NCI-H524 treated with DMSO at 0.1 percent for 48 hours (cell line): Measurements from ENCODE around the gene RSPO4.

ENCODE experiments used
- DNase-seq: peaks from one replicate; lab custom pipeline; 2025; lab: John Stamatoyannopoulos, UW

The RSPO4 gene

DNA sequence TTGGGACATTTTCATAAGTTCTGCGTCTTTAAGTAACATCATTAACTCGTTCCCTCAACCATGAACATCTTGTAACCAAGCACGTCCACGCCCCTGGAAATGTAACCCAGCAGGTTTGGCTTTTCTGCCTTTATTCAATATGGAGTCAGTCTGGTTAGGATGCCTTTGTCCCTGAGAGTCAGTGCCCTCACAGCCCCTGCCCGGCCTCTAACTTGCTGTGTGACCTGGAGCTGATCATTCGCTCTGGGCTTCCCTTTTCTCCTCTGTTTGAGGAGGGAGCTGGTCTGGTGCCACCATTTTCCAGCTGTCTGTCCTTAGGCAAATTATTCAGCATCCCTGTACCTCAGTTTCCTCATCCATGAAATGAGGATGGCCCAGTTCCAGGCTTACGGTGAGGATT, 59.5 kb downstream of the RSPO4 start:
- no peak for DNase-seq

GRCh38 chr20:940926-941325, 61.2 kb downstream of the RSPO4 start:
- DNase-seq, result no peak

DNA sequence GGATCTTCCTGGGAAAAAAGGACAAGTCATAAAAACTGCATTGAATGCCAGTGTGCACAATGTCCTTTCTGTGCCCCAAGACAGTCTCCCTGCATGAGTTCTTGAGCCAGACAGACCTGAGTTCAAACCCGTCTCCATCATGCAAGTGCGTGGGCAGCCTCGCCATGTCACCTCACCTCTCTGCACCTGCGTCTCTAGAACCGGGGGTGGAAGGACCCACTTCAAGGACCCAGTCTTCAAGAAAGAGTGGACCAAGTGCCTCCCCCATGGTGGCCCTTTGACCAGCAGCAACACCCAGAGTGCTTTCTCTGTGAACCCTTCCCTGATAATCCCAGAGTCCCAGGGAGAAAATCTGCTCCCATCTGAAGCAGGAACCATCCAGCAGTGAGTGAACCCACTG, 62.5 kb downstream of the RSPO4 start:
- no peak for DNase-seq

GRCh38 chr20:934186-934840, 67.8 kb downstream of the RSPO4 start:
- no peak for DNase-seq

- DNase-seq, result no peak
Observed at GRCh38 chr20:933029-933428, 69.1 kb downstream of the RSPO4 start.

GRCh38 chr20:931401-931800, 70.7 kb downstream of the RSPO4 start:
- DNase-seq, result no peak

DNA sequence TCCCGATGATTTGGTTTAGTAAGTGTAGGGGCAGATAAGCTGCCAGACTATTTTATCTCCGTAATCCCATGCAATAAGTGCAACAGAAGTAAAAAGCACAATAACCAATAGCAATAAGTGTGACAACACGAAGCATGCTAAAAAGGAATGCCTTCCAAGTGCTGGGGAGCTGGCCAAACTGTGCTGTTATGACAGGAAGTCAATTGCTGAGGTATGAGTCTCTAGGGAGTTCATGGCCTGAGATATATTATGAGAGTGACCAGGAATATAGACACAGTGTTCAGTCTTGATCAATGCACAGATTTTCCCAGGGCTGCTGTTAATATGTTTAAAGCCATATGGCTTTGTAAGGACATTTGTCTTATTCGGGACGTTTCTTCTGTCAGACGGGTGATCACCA, 75.4 kb downstream of the RSPO4 start:
- DNase-seq, result no peak

DNA sequence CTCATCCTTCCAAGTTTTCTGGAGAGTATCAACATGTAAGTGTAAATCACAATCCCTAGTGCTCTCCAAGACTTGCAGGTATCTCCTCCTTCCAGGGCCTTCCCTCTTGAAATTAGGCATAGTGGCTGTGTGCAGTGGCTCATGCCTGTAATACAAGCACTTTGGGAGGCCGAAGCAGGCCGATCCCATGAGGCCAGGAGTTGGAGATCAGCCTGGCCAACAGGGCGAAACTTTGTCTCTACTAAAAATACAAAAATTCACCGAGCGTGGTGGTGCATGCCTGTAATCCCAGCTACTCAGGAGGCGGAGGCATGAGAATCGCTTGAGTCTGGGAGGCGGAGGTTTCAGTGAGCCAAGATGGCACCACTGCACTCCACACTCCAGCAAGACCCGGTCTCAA, 76.6 kb downstream of the RSPO4 start:
- no peak for DNase-seq

- no peak for DNase-seq
Observed at GRCh38 chr20:924639-925038, 77.5 kb downstream of the RSPO4 start.

DNA sequence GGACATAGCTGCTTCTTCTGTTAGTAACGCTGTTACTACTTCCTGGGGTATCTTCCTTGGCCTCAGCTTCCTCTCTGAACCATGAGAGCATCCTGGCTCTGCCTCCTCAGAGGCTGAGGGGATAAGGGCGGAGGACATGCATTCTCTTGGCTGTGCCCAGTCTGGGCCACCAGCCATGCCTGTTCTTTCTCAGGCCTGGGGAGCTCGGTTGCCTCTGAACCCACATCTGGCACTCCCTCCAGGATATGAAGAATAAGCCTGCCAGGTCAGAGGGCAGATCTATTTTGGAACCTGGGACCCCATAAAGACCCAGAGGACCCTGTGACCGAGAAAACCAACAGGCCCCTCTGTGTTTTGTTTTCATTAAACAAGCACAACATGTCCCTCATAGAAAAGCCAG, 79.3 kb downstream of the RSPO4 start:
- DNase-seq, result no peak

DNA sequence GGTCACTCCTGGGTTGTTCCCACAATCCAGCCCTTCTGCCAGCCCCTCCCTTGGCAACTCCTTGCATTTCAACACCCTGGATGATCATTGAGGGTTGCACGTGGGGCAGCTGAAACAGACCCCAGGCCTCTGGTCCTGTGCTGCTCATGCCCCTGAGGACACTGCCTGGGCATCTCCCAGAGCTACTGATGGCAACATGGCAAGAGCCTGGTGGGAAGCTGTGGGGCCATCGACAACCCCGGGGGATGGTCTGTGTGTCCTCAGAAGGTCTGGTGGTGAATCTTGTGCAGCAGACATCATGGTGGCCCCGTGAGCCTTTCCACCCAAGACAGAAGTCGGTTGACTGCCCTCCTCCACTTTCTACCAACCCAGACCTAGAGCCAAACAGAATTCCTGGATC, 81.0 kb downstream of the RSPO4 start:
- DNase-seq, result no peak

GRCh38 chr20:920311-920710, 81.8 kb downstream of the RSPO4 start:
- no peak for DNase-seq

- DNase-seq, result no peak
Observed at GRCh38 chr20:919491-919916, 82.6 kb downstream of the RSPO4 start.

DNA sequence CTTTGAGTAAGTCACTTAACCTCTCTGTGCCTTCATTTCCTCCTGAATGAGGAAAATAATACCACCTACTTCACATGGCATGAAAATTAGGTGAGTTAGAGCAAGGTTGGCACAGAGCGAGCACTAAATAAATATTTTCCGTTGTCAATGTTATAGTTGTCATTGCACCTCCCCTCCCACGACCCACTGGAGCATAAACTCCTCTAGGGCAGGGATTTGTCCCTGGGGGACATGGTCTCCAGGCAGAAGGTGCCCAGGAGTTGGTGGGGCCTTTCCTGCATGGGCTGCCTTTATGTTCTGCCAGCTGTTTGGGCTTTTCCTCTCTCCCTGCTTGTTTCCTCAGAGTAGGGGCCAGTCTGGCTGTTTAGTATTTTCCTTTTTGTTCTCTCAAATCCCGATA, 84.7 kb downstream of the RSPO4 start:
- no peak for DNase-seq

DNA sequence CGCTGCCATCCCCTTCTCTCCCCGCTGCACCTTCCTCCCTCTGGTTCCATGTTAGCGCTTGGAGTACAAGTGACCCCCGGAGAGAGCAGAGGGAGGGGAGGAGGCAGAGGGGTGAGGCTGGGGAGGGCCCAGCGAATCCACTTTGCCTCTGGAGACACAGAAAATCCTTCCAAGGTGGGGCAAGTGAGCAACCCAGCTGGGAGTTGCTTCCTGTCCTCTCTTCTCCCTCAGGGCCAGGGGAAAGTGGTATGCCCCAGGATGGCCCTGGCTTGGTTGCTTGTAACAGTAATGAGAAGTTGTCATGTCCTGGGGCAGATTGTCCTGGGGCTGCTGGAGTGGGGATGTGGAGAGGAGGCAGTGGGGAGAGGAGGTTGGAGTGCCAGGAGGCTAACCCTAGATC, 85.3 kb downstream of the RSPO4 start:
- no peak for DNase-seq

GRCh38 chr20:916125-916799, 85.8 kb downstream of the RSPO4 start, which contains the start of gene ANGPT4:
Gene ANGPT4 (minus strand): TSS chr20:916334. CDS start chr20:916214, 120 bp downstream.
- no peak for DNase-seq

GRCh38 chr20:914727-915498, 87.2 kb downstream of the RSPO4 start:
- no peak for DNase-seq

DNA sequence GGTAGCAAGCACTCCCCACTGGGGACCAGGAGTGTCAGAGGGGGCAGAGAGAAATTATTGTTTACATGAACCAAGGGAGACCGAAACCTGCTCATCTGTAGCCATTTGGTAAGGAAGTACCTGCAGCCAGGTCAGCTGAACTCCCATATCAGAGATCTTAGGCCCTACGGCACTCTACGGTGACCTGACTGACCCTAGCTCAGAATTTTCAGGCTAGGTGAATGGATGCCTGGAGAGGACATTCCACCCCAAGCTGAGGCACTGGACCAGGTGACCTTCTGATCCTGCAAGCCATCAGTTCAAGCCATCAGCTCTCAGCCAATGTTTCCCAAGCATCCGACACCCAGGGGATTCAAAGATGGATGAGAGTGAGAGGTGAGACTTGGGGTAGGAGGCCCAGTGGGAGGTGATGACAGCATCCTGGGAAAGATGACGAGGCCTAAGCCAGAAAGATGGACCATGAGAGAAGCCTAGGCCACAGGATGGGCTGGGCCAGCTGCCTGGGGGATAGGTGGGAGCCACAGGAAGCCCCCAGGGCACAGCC, 88.7 kb downstream of the RSPO4 start:
- DNase-seq, result no peak

DNA sequence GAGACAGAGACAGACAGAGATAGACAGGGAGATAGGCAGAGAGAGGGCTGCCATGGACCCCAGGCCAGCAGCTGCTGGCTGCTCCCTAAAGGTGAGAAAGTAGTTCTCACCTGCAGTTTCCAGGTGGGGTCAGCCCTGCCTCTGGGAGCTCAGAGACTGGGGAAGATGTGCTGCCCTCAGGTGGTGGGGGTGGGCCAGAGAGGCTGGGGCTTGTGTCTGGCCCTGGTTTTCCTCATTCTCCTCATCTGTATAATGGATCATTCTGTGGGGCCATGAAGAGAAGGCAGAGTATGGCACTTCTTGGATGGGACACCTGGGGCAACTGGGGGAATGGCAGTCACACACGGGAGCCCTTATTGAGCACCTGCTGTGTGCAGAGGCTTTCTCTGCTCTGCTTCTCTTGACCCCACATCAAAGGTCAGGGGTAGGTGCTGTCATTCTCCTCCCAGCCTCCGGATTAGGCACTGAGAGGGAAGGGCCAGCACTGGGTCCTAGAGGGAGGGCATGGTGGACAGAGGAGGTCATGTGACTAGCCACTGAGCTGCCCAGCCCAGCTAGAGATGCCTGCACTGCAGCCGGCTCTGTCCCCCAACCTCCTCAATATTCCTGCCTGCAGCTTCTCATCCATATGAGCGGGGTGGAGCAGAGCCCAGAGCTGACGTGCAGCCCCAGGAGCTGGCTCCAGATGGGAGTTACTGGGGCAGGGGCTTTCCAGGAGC, 90.1 kb downstream of the RSPO4 start:
- DNase-seq, result no peak

DNA sequence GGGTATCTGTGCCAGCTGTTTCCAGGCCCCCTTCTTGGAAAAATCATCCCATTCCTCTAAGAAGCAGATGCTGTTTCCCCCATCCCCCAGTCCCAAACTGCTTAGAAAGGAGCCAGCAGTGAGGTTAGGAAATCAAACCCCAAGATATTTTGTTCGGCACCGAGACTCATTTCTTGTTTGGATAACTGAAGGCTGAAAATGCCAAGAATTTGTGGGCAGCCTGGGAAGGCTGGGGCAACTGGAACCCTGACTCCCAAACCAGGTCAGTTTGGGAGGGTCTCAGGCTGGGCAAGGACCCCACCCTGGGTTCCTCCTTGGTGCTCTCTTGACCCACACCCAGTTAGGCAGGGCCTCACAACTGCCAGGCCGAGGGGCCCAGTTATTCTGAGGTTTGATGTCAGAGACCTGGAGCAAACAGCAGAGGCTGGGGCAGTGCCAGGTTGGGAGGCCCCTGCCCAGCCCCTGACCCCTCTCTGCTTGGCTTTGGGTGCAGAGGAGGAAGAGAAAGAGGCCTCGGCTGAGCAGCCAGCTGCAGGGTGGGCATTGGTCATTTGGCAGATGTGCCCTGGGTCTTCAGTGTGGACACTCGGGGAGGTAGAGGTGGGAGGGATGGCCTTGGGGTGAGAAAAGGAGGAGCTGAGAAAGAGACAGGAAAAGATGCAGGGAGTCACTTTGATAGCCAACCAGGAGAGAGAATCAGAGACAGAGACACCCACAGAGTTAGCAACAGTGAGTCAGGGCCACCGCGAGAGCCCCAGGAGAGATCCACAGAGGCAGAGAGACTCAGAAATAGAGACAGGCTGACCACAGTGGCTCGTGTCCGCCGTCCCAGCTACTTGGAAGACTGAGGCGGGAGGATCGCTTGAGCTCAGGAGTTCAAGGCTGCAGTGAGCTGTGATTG, 91.0 kb downstream of the RSPO4 start:
- DNase-seq, result no peak
